Naive thymus-derived CD4-positive, alpha-beta T cell (primary cell): ENCODE results near the gene TESMIN. TPM values are rescaled to one million over a fixed set of nuclear protein-coding genes. Genes with fewer than 3 reads are reported as not detected.

ENCODE experiments used
- ATAC-seq: fragments of 150-1000 bp; cut with Tn5 transposase; 2 replicates; pipeline ENCODE4 v1.10.0; 2021; ENCODE audit warnings: mild to moderate bottlenecking, moderate library complexity
- CTCF ChIA-PET: fragments of 350-600 bp; sonication (Branson Sonifier 250); formaldehyde crosslinking; loops from one replicate; lab custom pipeline; 2021; ENCODE audit warnings: antibody characterized with exemption; lab: Charles Lee
- POLR2A ChIA-PET: fragments of 350-600 bp; sonication (Branson Sonifier 250); formaldehyde crosslinking; loops from one replicate; lab custom pipeline; 2021; ENCODE audit warnings: antibody characterized with exemption, inconsistent platforms; lab: Charles Lee
- DNase-seq, 9 donors: peaks; one replicate each; pipeline versions ENCODE4 v3.0.0 to v3.0.0-alpha.2; 2020 to 2022; ENCODE audit warnings: mixed read lengths in 1 of 9
- H3K27ac ChIP-seq: one replicate; pipeline ENCODE4 v1.7.0; 2013; ENCODE audit warnings: mild to moderate bottlenecking, low read depth, low read length, moderate library complexity
- H3K27me3 ChIP-seq, 2 donors: one replicate each; pipeline ENCODE4 v1.7.0; 2013; ENCODE audit warnings: low read length in 2 of 2, mild to moderate bottlenecking in 2 of 2, moderate library complexity in 2 of 2; ENCODE audit not compliant: control insufficient read depth in 2 of 2, insufficient read depth in 2 of 2
- H3K36me3 ChIP-seq, 3 experiments: 1 replicate in 2 of 3; 2 replicates in 1 of 3; pipeline ENCODE4 v1.7.0; 2013; ENCODE audit warnings: low read length in 3 of 3, mild to moderate bottlenecking in 3 of 3, moderate library complexity in 1 of 3; ENCODE audit not compliant: insufficient read depth in 3 of 3, control insufficient read depth in 2 of 3
- H3K4me1 ChIP-seq, 2 donors: one replicate each; pipeline ENCODE4 v1.7.0; 2013; ENCODE audit warnings: low read length in 2 of 2, mild to moderate bottlenecking in 2 of 2, moderate library complexity in 1 of 2; ENCODE audit not compliant: control insufficient read depth in 2 of 2, insufficient read depth in 2 of 2
- H3K4me3 ChIP-seq: 2 replicates; pipeline ENCODE4 v1.7.0; 2013; ENCODE audit warnings: mild to moderate bottlenecking, low read length
- H3K9me3 ChIP-seq, 3 experiments: 1 replicate in 2 of 3; 2 replicates in 1 of 3; pipeline ENCODE4 v1.7.0; 2013; ENCODE audit warnings: low read length in 3 of 3; ENCODE audit not compliant: control insufficient read depth in 2 of 3
- H3K27ac Mint-ChIP-seq, 9 donors: one replicate each; pipeline ENCODE4 v1.8.0; 2020 to 2022; ENCODE audit warnings: mixed read lengths in 9 of 9, mild to moderate bottlenecking in 8 of 9, moderate library complexity in 5 of 9, inconsistent platforms in 2 of 9
- H3K27me3 Mint-ChIP-seq, 5 donors: one replicate each; pipeline ENCODE4 v1.8.0; 2021 to 2022; ENCODE audit warnings: mixed read lengths in 5 of 5, mild to moderate bottlenecking in 1 of 5
- H3K36me3 Mint-ChIP-seq, 5 donors: one replicate each; pipeline ENCODE4 v1.8.0; 2020 to 2022; ENCODE audit warnings: mixed read lengths in 5 of 5, mild to moderate bottlenecking in 3 of 5, inconsistent platforms in 1 of 5
- H3K4me1 Mint-ChIP-seq, 7 donors: one replicate each; pipeline ENCODE4 v1.8.0; 2020 to 2022; ENCODE audit warnings: mixed read lengths in 7 of 7, mild to moderate bottlenecking in 3 of 7, inconsistent platforms in 1 of 7
- H3K4me3 Mint-ChIP-seq, 10 donors: one replicate each; pipeline ENCODE4 v1.8.0; 2020 to 2022; ENCODE audit warnings: mild to moderate bottlenecking in 10 of 10, mixed read lengths in 10 of 10, moderate library complexity in 6 of 10, inconsistent platforms in 2 of 10
- H3K9me3 Mint-ChIP-seq, 11 donors: one replicate each; pipeline ENCODE4 v1.8.0; 2020 to 2022; ENCODE audit warnings: mixed read lengths in 11 of 11, mild to moderate bottlenecking in 4 of 11, inconsistent platforms in 1 of 11, moderate library complexity in 1 of 11
- intact Hi-C, 2 donors: fragments of 100-400 bp; cut with micrococcal nuclease; formaldehyde crosslinking; loops; one replicate each; pipeline ENCODE4 v1.15.1; 2023
- polyA plus RNA-seq, 2 donors: library from polyadenylated mRNA; unstranded; fragments of 300-500 nt; fragmentation: Illumina TruSeq; gene quantifications; one replicate each; pipeline ENCODE4 v1.2.3, GENCODE V29; 2021
- total RNA-seq, 6 experiments: library from RNA in 5 of 6; stranded (reverse) in 5 of 6; gene quantifications; 1 replicate in 5 of 6; 2 replicates in 1 of 6; pipeline ENCODE4 v1.2.3 and lab custom pipeline; 2021 to 2026

The TESMIN gene
- total and polyA plus RNA-seq, 7 experiments from 2014 or later = 5.0 to 9.3 (median 6.6) TPM

GRCh38 chr11:68661697-68662603 lies 89.4 kb downstream of the TESMIN start:
- intact Hi-C loops = no loop called here
- Mint-ChIP-seq H3K27me3 (peaks cover 0 to 14% (median 5%) of the 10 kb centered on the region in 5 donors), H3K4me1 (no peaks in the 10 kb centered on the region), H3K27ac (no peak overlapping the region), H3K9me3 (peaks cover 0 to 3% (median 0%) of the 10 kb centered on the region in 11 donors), H3K4me3 (no peak overlapping the region), H3K36me3 (no peaks in the 10 kb centered on the region)
- H3K4me1 ChIP-seq = no peaks in the 10 kb centered on the region
- no peak overlapping the region for H3K27ac ChIP-seq
- DNase-seq (no peak), ATAC-seq (no peak)
- H3K4me3 ChIP-seq = no peak overlapping the region
- ChIA-PET POLR2A (no interaction called here), CTCF (no interaction called here)
- H3K36me3 ChIP-seq = no peaks in the 10 kb centered on the region
- no peaks in the 10 kb centered on the region for H3K9me3 ChIP-seq
- no peaks in the 10 kb centered on the region for H3K27me3 ChIP-seq

DNA sequence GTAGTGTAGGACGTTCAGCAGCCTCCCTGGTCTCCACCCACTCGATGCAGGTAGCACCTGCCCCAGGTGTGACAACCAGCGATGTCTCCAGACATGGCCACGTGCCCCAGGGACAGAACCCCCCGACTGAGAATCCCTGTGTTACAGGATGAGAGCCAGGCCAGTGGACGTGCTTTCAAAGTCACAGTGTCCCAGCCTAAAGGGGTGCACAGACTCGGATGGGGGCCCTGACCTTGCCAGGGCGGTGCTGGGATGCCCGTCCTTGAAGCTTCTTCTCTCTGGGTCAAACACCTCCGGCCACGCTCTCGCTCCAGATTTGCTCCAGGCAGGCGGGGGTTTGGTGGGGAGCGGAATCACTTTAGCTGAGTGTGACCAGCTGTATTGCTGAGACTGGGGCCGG lies 90.3 kb downstream of the TESMIN start:
- no peaks in the 10 kb centered on the region for H3K27me3 ChIP-seq
- no peak for ATAC-seq
- Mint-ChIP-seq H3K27ac (no peak overlapping the region), H3K27me3 (peaks cover 0 to 19% (median 5%) of the 10 kb centered on the region in 5 donors), H3K36me3 (no peaks in the 10 kb centered on the region), H3K4me3 (no peak overlapping the region), H3K4me1 (no peaks in the 10 kb centered on the region), H3K9me3 (peaks cover 0 to 3% (median 0%) of the 10 kb centered on the region in 11 donors)
- no peaks in the 10 kb centered on the region for H3K9me3 ChIP-seq
- no peak overlapping the region for H3K27ac ChIP-seq
- ChIA-PET CTCF (no interaction called here), POLR2A (no interaction called here)
- H3K4me1 ChIP-seq = no peaks in the 10 kb centered on the region
- no peak overlapping the region for H3K4me3 ChIP-seq
- H3K36me3 ChIP-seq = no peaks in the 10 kb centered on the region
- no peak for DNase-seq
- intact Hi-C loops = no loop called here

DNA sequence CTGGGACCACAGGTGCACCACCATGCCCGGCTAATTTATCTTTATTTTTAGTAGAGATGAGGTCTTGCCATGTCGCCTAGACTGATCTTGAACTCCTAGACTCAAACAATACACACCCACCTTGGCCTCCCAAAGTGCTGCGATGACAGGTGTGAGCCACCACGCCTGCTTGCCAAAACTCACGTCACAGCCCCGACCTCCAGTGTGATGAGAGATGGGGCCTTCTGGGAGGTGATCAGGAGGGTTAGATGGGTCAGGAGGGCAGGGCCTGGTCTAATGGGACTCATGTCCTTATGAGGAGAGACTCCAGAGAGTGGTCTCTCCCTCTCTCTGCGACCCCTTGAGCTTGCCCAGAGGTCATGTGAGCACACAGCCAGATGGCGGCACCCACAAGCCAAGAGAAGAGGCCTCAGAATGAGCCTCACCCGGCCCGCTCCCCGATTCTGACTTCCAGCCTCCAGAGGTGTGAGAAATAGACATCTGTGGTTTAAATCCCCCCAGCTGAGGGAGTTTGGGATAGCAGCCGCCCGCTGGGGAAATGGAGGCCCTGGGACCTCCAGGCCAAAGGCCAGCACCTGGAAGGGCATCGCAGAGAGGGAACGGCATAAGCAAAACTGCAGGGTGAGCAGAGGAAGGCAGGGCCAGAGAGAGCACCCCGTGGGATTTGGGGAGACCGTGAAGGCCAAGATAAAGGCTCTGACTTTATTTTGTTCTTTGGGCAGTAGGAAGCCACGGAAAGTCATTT lies 91.1 kb downstream of the TESMIN start:
- Histone ChIP-seq H3K27ac (no peak overlapping the region), H3K4me1 (no peaks in the 10 kb centered on the region), H3K27me3 (no peaks in the 10 kb centered on the region), H3K9me3 (no peaks in the 10 kb centered on the region), H3K4me3 (no peak overlapping the region), H3K36me3 (no peaks in the 10 kb centered on the region)
- POLR2A ChIA-PET = no interaction called here
- peak overlapping the region in 1 of 9 donors; percentile 15 for H3K27ac Mint-ChIP-seq
- peaks cover 0 to 20% (median 7%) of the 10 kb centered on the region in 5 donors for H3K27me3 Mint-ChIP-seq
- H3K4me1 Mint-ChIP-seq = no peaks in the 10 kb centered on the region
- H3K4me3 Mint-ChIP-seq = no peak overlapping the region
- peaks cover 0 to 7% (median 2%) of the 10 kb centered on the region in 11 donors for H3K9me3 Mint-ChIP-seq
- DNase-seq (no peak), ATAC-seq (no peak)
- H3K36me3 Mint-ChIP-seq = peaks cover 0 to 5% (median 0%) of the 10 kb centered on the region in 5 donors
- intact Hi-C loops = no loop called here
- CTCF ChIA-PET = no interaction called here

- Histone ChIP-seq H3K9me3 (no peaks in the 10 kb centered on the region), H3K27ac (no peak overlapping the region), H3K36me3 (no peaks in the 10 kb centered on the region), H3K4me3 (no peak overlapping the region), H3K27me3 (no peaks in the 10 kb centered on the region), H3K4me1 (no peaks in the 10 kb centered on the region)
- H3K4me1 Mint-ChIP-seq = no peaks in the 10 kb centered on the region
- intact Hi-C loops = no loop called here
- H3K4me3 Mint-ChIP-seq = no peak overlapping the region
- peaks cover 0 to 16% (median 7%) of the 10 kb centered on the region in 5 donors for H3K27me3 Mint-ChIP-seq
- no peak for ATAC-seq
- H3K9me3 Mint-ChIP-seq = peaks cover 0 to 13% (median 2%) of the 10 kb centered on the region in 11 donors
- H3K36me3 Mint-ChIP-seq = peaks cover 0 to 5% (median 0%) of the 10 kb centered on the region in 5 donors
- peak overlapping the region in 1 of 9 donors; percentile 15 for H3K27ac Mint-ChIP-seq
- CTCF ChIA-PET = no interaction called here
- DNase-seq = no peak
- POLR2A ChIA-PET = no interaction called here
These were observed 92.0 kb downstream of the TESMIN start for GRCh38 chr11:68659158-68659921.

DNA sequence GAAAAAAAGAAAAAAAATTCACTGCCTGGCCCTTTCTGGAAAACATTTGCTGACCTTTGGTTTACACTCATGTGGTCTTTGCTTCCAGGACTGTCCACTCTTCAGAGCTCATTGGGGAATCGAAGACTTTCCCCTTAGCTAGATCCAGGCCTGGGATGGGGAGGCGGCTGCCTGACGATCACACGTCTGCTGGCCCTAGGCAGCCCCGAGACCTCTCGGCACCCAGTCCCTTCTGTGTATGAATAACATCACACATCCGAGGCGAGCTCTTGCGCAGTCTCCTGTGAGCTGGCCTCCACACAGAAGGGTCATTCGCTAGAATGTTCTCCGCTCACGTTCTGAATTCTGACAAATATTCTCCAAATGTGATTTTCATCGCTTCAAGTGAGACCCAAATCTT lies 92.7 kb downstream of the TESMIN start:
- H3K4me1 ChIP-seq = no peaks in the 10 kb centered on the region
- no peaks in the 10 kb centered on the region for H3K9me3 ChIP-seq
- H3K9me3 Mint-ChIP-seq = peaks cover 0 to 13% (median 2%) of the 10 kb centered on the region in 11 donors
- DNase-seq (no peak), ATAC-seq (no peak)
- no peak overlapping the region for H3K27ac ChIP-seq
- no peak overlapping the region for H3K27ac Mint-ChIP-seq
- H3K27me3 Mint-ChIP-seq = peaks cover 0 to 16% (median 7%) of the 10 kb centered on the region in 5 donors
- no peaks in the 10 kb centered on the region for H3K36me3 ChIP-seq
- H3K27me3 ChIP-seq = no peaks in the 10 kb centered on the region
- ChIA-PET CTCF (no interaction called here), POLR2A (no interaction called here)
- intact Hi-C loops = no loop called here
- H3K4me3 ChIP-seq = no peak overlapping the region
- H3K4me3 Mint-ChIP-seq = no peak overlapping the region
- H3K36me3 Mint-ChIP-seq = peaks cover 0 to 5% (median 0%) of the 10 kb centered on the region in 5 donors
- H3K4me1 Mint-ChIP-seq = no peaks in the 10 kb centered on the region

- POLR2A ChIA-PET = no interaction called here
- H3K4me3 Mint-ChIP-seq = no peak overlapping the region
- no peaks in the 10 kb centered on the region for H3K36me3 ChIP-seq
- peaks cover 0 to 13% (median 4%) of the 10 kb centered on the region in 11 donors for H3K9me3 Mint-ChIP-seq
- no peaks in the 10 kb centered on the region for H3K9me3 ChIP-seq
- H3K36me3 Mint-ChIP-seq = peaks cover 0 to 5% (median 0%) of the 10 kb centered on the region in 5 donors
- H3K4me1 ChIP-seq = no peaks in the 10 kb centered on the region
- H3K27me3 Mint-ChIP-seq = peaks cover 0 to 16% (median 7%) of the 10 kb centered on the region in 5 donors
- DNase-seq = no peak
- intact Hi-C loops = no loop called here
- ATAC-seq = no peak
- H3K4me1 Mint-ChIP-seq = no peaks in the 10 kb centered on the region
- H3K27ac Mint-ChIP-seq = no peak overlapping the region
- no peaks in the 10 kb centered on the region for H3K27me3 ChIP-seq
- CTCF ChIA-PET = no interaction called here
- no peak overlapping the region for H3K27ac ChIP-seq
- H3K4me3 ChIP-seq = no peak overlapping the region
These were observed 93.2 kb downstream of the TESMIN start for GRCh38 chr11:68658097-68658496.
